Testis (tissue), 3 donors: ENCODE results near the gene EIF1. TPM values are rescaled to one million over a fixed set of nuclear protein-coding genes. Genes with fewer than 3 reads are reported as not detected.

ENCODE experiments used
- DNase-seq: peaks from one replicate; pipeline ENCODE4 v3.0.0-alpha.2; 2019
- H3K27ac ChIP-seq, 2 donors: fragments of 200-600 bp; sonication (generic); one replicate each; pipeline ENCODE4 v1.5.1; 2019
- H3K27me3 ChIP-seq: fragments of 200-600 bp; sonication (generic); one replicate; pipeline ENCODE4 v1.5.1; 2019
- H3K36me3 ChIP-seq: fragments of 200-600 bp; sonication (generic); one replicate; pipeline ENCODE4 v1.5.1; 2017; ENCODE audit warnings: low read depth; ENCODE audit errors: missing control alignments
- H3K4me1 ChIP-seq: fragments of 200-600 bp; sonication (generic); one replicate; pipeline ENCODE4 v1.5.1; 2019
- H3K4me3 ChIP-seq, 2 donors: fragments of 200-600 bp; sonication (generic); one replicate each; pipeline ENCODE4 v1.5.1; 2017 to 2019
- H3K9me3 ChIP-seq: fragments of 200-600 bp; sonication (generic); one replicate; pipeline ENCODE4 v1.5.1; 2017
- POLR2A ChIP-seq: fragments of 450-650 bp; IDR thresholded peaks from one replicate; pipeline ENCODE4 v1.6.1; 2017; ENCODE audit warnings: antibody characterized with exemption, mild to moderate bottlenecking, moderate library complexity
- WGBS, 2 donors: methylation state at CpG; one replicate each; pipeline ENCODE4 v1.1.5; 2018; 5-methylcytosine and 5-hydroxymethylcytosine counted together
- intact Hi-C: fragments of 100-400 bp; cut with DNase I; formaldehyde crosslinking; loops from one replicate; pipeline ENCODE4 v1.15.1; 2023; ENCODE audit warnings: low total_unique reads
- polyA plus RNA-seq: library from polyadenylated mRNA; stranded (reverse); fragments of 350-450 nt; fragmentation: Illumina TruSeq; extraction: RNeasy Lipid Tissue Mini Kit (QIAGEN cat#74804); gene quantifications from one replicate; pipeline ENCODE4 v1.2.3, GENCODE V29; 2014; ENCODE audit warnings: low read depth, low replicate concordance; ENCODE audit not compliant: insufficient read depth
- total RNA-seq, 2 donors: library from RNA; depleted of rRNA; stranded (reverse); fragments of >200 nt; gene quantifications; one replicate each; pipeline ENCODE4 v1.2.3, GENCODE V29; 2016
- TF ChIP-seq, protein P1 (sequence below), 3 experiments: fragments of 450-650 bp in 2 of 3; fragments of 200-600 bp in 1 of 3; sonication (generic) in 1 of 3; IDR thresholded peaks; one replicate each; pipeline ENCODE4 v1.5.1; 2016 to 2019; ENCODE audit warnings: antibody characterized with exemption in 3 of 3, mild to moderate bottlenecking in 2 of 3, moderate library complexity in 1 of 3

The EIF1 gene
- total and polyA plus RNA-seq, 3 donors from 2014 or later, result 274 to 1,078 (median 338) TPM

DNA sequence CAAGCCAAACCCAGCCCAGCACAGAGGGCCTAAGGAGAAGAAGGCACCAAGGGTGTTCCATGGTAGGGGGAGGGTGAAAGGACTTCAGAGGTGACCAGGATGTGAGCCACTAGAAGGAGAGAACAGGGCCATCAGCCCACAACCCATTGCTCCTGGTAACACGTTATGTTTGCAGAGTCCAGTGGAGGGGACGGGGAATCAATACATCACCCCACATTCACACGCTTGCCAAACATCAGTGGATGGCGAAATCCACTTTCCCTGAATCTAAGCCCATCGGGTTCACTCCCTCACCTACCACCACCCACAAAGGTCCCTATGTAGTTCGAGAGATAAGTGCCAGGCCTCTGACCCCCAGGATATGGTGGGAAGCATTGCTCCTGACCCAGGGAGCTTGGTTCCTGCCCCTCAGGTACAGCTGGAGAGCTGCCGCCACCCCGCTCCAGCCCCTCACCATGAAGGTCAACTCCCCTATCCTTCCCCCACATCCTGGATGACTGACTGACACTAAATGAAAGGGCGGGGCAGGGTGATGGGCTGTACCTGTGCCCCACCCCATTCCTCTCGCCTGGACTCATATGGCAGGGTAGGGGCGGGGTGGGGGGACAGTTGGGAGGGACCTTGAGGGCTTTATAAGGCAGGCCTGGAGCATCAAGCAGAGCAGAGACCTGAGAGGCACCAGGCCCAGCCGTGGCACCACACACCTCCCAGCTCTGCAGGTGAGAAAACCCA, 23.1 kb downstream of the EIF1 start, which contains the start of gene GAST:
GAST (plus strand) TSS at position 663 of the 732 bp plus-strand sequence. CDS start 3,106 bp downstream, outside the sequence.
- no peak for TF ChIP-seq POLR2A
- whole genome bisulfite sequencing, 2 donors, result 88 to 95% methylated on average over 12 of the region's 12 CpGs

DNA sequence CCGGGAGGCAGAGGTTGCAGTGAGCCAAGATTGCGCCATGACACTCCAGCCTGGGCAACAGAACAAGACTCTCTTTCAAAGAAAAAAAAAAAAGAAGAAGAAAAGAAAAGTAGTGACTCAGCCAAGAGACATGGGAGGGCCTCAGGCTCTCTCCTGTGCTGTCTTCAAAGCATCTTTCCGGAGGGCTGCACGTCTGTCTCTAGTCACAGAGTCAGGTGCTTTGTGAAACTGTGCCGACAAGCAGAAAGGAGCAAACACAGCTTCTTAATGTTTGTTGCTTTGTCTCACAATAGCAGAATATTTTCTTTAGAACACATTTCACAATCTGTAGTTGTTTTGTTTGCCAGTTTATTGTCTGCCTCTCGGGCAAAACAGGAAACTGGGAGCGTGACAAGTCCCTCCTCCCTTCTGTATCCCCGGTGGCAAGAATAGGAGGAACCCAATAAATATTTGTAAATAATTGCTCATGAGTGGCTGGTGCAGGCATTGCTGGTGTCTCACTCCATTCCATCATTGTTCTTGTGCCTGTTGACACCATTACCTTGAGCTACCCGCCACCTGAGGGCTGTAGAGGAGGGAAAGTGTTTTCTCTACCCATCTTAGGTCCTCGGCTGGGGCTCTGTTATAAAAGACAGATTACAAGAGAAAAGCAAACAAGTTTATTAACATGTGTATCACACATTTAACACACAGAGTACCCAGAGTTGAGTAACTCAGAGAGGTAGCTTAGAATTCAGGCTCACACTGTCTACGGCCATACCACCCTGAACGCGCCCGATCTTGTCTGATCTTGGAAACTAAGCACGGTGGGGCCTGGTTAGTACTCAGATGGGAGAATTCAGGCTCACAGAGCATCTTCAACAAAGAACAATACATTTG, 29.0 kb downstream of the EIF1 start:
- intact Hi-C loops, result no loop called here
- no peaks in the 10 kb centered on the region for H3K9me3 ChIP-seq
- no peak overlapping the region for H3K27ac ChIP-seq
- no peaks in the 10 kb centered on the region for H3K36me3 ChIP-seq
- no peaks in the 10 kb centered on the region for H3K4me1 ChIP-seq
- WGBS, 2 donors, result 75 to 79% methylated on average over 15 of the region's 15 CpGs
- DNase-seq, result no peak
- TF ChIP-seq, protein P1, sequence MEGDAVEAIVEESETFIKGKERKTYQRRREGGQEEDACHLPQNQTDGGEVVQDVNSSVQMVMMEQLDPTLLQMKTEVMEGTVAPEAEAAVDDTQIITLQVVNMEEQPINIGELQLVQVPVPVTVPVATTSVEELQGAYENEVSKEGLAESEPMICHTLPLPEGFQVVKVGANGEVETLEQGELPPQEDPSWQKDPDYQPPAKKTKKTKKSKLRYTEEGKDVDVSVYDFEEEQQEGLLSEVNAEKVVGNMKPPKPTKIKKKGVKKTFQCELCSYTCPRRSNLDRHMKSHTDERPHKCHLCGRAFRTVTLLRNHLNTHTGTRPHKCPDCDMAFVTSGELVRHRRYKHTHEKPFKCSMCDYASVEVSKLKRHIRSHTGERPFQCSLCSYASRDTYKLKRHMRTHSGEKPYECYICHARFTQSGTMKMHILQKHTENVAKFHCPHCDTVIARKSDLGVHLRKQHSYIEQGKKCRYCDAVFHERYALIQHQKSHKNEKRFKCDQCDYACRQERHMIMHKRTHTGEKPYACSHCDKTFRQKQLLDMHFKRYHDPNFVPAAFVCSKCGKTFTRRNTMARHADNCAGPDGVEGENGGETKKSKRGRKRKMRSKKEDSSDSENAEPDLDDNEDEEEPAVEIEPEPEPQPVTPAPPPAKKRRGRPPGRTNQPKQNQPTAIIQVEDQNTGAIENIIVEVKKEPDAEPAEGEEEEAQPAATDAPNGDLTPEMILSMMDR (IDR thresholded peaks at IDR 0.05), result no peak
- TF ChIP-seq POLR2A, result no peak
- no peaks in the 10 kb centered on the region for H3K27me3 ChIP-seq
- no peak overlapping the region for H3K4me3 ChIP-seq

More for the DNA sequence above, 23.1 kb downstream of the EIF1 start, which contains the start of gene GAST:
- DNase-seq, result no peak
- Histone ChIP-seq H3K27ac (no peak within 1 kb of the TSS), H3K27me3 (no peaks in the 10 kb centered on the region), H3K9me3 (no peaks in the 10 kb centered on the region), H3K4me3 (no peak within 1 kb of the TSS), H3K36me3 (no peaks in the 10 kb centered on the region), H3K4me1 (no peaks in the 10 kb centered on the region)
- intact Hi-C loops, result no loop called here

DNA sequence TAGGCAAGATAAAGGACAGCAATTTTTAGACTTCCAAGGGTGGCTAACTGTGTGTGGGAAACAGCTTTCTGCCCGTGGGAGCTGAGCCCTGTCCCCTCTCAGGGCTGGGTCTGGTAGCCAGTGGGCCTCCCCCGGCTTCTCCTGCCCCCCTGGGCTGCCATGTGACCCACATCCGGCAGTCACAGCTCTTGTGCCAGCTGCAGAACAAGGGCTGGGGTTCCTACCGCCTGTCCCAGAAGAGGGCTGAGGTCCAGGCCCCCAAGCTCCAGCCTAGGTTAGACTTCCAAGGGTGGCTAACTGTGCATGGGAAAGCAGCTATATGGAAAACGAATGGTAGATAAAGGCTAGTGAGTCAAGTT, 29.6 kb downstream of the EIF1 start:
- intact Hi-C loops, result no loop called here
- H3K27me3 ChIP-seq, result no peaks in the 10 kb centered on the region
- TF ChIP-seq, protein P1 (IDR thresholded peaks at IDR 0.05), result no peak
- no peak for TF ChIP-seq POLR2A
- no peak overlapping the region for H3K4me3 ChIP-seq
- H3K4me1 ChIP-seq, result no peaks in the 10 kb centered on the region
- no peaks in the 10 kb centered on the region for H3K36me3 ChIP-seq
- H3K27ac ChIP-seq, result no peak overlapping the region
- 42 to 59% methylated on average over 4 to 5 of the region's 5 CpGs for WGBS, 2 donors
- DNase-seq, result no peak
- no peaks in the 10 kb centered on the region for H3K9me3 ChIP-seq

DNA sequence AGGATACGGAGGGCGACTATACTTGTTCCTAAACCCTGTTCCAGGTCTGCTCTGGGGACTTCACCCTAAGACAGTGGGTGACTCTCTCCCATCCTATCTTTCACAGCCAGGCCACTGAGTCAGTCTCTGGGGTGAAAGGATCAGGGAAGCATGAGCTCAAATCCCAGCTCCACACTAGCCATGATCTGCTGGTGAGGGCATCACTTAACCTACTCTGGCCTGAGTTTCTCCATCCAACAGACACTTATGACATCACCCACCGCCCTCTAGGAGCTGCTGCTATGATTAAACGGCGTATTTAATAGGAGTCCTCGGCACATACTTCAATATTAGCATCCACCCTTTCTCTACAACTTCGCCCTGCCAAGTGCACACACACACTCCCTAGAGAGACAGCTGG, 33.5 kb downstream of the EIF1 start:
- H3K27me3 ChIP-seq, result no peaks in the 10 kb centered on the region
- H3K36me3 ChIP-seq, result no peaks in the 10 kb centered on the region
- WGBS, 2 donors, result 92 to 96% methylated on average over 7 of the region's 7 CpGs
- H3K9me3 ChIP-seq, result no peaks in the 10 kb centered on the region
- H3K4me1 ChIP-seq, result no peaks in the 10 kb centered on the region
- H3K4me3 ChIP-seq, result no peak overlapping the region
- no peak for DNase-seq
- no peak for TF ChIP-seq POLR2A
- TF ChIP-seq, protein P1 (IDR thresholded peaks at IDR 0.05), result no peak
- H3K27ac ChIP-seq, result no peak overlapping the region
- intact Hi-C loops, result no loop called here

DNA sequence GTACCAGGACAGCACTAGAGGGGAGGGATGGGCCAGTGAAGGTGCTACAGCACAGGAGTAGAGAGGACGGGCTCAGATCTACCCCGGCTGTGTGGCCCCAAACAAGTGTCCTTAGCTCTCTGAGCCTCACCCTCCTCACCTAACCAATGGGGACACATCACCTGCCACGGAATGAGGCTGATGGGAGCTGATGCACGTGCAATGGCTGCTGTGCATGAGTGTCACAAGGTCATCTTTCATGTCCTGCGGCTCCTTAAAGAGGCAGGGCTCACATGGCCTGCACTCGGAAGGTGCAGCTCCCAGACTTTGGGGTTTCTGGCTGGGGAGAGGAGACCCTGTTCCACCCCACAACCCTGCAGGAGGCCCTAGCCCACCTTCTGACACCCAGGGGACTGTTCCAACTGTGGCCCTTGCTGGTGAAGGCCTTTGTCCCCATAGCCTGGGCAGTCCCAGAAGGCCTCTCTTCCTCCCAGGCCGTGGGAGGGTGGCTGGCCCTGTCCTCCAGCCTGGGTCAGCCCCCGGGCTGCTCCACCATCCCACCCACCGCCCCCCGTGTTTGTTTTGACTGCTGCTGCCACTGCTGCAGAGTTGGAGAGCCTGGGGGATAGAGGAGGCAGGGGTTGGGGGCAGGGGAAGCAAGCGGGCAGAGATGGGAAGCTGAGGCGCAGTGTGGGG, 35.3 kb downstream of the EIF1 start:
- TF ChIP-seq, protein P1 (IDR thresholded peaks at IDR 0.05), result no peak
- Histone ChIP-seq H3K9me3 (no peaks in the 10 kb centered on the region), H3K27me3 (no peaks in the 10 kb centered on the region), H3K27ac (no peak overlapping the region), H3K4me3 (no peak overlapping the region), H3K36me3 (no peaks in the 10 kb centered on the region), H3K4me1 (no peaks in the 10 kb centered on the region)
- WGBS, 2 donors, result 70 to 78% methylated on average over 7 to 12 of the region's 12 CpGs
- intact Hi-C loops, result no loop called here
- no peak for DNase-seq
